ENCODE measurements around the gene DGKI. TPM values are rescaled to one million over a fixed set of nuclear protein-coding genes. Genes with fewer than 3 reads are reported as not detected.

DGKI gene
- total RNA-seq, 1 experiment from 2014 or later = 0.79 TPM

DNA sequence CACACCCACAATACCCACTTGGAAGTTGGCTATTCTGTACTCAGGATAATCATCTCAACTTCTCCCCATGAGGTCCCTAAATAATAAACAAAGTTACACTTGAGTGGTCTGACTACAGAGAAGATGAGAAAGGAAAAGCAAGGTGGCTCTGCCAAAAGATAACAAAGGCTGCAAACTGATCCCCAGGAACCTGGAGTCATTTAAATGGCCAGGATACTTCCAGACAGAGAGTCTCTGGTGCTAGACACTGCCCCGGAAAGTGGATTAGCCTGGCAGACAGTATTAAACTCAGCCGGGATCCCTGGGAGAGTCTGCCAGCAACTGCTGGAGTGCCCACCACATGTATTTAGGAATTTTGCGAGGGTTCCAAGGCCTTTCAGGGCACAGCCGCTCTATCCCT, 93.7 kb downstream of the DGKI start:
- Mint-ChIP-seq H3K36me3 (no peaks in the 10 kb centered on the region), H3K27me3 (ENCODE audit: low read depth) (no peaks in the 10 kb centered on the region), H3K4me3 (no peak overlapping the region), H3K9me3 (no peaks in the 10 kb centered on the region), H3K27ac (peak overlapping the region; percentile 69), H3K4me1 (peaks cover 55% of the 10 kb centered on the region)
- POLR2A ChIA-PET = no interaction called here
- TF ChIP-seq ELF4 (CRISPR knock-in tag; IDR thresholded peaks at IDR 0.05; ENCODE audit: low read depth) (no peak), FOXJ3 (CRISPR knock-in tag; IDR thresholded peaks at IDR 0.05; ENCODE audit: borderline replicate concordance) (no peak), PRRX2 (CRISPR knock-in tag; IDR thresholded peaks at IDR 0.05) (no peak), ZNF219 (CRISPR knock-in tag; IDR thresholded peaks at IDR 0.05; ENCODE audit: borderline replicate concordance) (no peak), HMGA2 (CRISPR knock-in tag; IDR thresholded peaks at IDR 0.05) (no peak), NFE2L1 (CRISPR knock-in tag; IDR thresholded peaks at IDR 0.05) (no peak), NR3C1 (CRISPR knock-in tag; conservative IDR thresholded peaks at IDR 0.05; ENCODE audit: low read depth) (no peak), SMAD4 (CRISPR knock-in tag; IDR thresholded peaks at IDR 0.05) (no peak)
- TF ChIP-seq, protein P1, sequence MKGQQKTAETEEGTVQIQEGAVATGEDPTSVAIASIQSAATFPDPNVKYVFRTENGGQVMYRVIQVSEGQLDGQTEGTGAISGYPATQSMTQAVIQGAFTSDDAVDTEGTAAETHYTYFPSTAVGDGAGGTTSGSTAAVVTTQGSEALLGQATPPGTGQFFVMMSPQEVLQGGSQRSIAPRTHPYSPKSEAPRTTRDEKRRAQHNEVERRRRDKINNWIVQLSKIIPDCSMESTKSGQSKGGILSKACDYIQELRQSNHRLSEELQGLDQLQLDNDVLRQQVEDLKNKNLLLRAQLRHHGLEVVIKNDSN (CRISPR knock-in tag; IDR thresholded peaks at IDR 0.05) = no peak
- TF ChIP-seq, protein P2, sequence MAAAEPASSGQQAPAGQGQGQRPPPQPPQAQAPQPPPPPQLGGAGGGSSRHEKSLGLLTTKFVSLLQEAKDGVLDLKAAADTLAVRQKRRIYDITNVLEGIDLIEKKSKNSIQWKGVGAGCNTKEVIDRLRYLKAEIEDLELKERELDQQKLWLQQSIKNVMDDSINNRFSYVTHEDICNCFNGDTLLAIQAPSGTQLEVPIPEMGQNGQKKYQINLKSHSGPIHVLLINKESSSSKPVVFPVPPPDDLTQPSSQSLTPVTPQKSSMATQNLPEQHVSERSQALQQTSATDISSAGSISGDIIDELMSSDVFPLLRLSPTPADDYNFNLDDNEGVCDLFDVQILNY (CRISPR knock-in tag; IDR thresholded peaks at IDR 0.05) = no peak
- TF ChIP-seq, protein P3, sequence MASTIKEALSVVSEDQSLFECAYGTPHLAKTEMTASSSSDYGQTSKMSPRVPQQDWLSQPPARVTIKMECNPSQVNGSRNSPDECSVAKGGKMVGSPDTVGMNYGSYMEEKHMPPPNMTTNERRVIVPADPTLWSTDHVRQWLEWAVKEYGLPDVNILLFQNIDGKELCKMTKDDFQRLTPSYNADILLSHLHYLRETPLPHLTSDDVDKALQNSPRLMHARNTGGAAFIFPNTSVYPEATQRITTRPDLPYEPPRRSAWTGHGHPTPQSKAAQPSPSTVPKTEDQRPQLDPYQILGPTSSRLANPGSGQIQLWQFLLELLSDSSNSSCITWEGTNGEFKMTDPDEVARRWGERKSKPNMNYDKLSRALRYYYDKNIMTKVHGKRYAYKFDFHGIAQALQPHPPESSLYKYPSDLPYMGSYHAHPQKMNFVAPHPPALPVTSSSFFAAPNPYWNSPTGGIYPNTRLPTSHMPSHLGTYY (CRISPR knock-in tag; IDR thresholded peaks at IDR 0.05) = no peak
- TF ChIP-seq, protein P4, sequence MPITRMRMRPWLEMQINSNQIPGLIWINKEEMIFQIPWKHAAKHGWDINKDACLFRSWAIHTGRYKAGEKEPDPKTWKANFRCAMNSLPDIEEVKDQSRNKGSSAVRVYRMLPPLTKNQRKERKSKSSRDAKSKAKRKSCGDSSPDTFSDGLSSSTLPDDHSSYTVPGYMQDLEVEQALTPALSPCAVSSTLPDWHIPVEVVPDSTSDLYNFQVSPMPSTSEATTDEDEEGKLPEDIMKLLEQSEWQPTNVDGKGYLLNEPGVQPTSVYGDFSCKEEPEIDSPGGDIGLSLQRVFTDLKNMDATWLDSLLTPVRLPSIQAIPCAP (CRISPR knock-in tag; IDR thresholded peaks at IDR 0.05) = no peak
- TF ChIP-seq, protein P5, sequence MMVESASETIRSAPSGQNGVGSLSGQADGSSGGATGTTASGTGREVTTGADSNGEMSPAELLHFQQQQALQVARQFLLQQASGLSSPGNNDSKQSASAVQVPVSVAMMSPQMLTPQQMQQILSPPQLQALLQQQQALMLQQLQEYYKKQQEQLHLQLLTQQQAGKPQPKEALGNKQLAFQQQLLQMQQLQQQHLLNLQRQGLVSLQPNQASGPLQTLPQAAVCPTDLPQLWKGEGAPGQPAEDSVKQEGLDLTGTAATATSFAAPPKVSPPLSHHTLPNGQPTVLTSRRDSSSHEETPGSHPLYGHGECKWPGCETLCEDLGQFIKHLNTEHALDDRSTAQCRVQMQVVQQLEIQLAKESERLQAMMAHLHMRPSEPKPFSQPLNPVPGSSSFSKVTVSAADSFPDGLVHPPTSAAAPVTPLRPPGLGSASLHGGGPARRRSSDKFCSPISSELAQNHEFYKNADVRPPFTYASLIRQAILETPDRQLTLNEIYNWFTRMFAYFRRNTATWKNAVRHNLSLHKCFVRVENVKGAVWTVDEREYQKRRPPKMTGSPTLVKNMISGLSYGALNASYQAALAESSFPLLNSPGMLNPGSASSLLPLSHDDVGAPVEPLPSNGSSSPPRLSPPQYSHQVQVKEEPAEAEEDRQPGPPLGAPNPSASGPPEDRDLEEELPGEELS (CRISPR knock-in tag; IDR thresholded peaks at IDR 0.05) = no peak
- ATAC-seq = peak; percentile 62
- CTCF ChIA-PET = interaction anchor here (1.2 kb wide), 1 partner anchor 97 kb away, joined by 3 read pairs; no protein-coding TSS in a partner anchor
- DNase-seq (ENCODE audit: low spot score) = no peak

DNA sequence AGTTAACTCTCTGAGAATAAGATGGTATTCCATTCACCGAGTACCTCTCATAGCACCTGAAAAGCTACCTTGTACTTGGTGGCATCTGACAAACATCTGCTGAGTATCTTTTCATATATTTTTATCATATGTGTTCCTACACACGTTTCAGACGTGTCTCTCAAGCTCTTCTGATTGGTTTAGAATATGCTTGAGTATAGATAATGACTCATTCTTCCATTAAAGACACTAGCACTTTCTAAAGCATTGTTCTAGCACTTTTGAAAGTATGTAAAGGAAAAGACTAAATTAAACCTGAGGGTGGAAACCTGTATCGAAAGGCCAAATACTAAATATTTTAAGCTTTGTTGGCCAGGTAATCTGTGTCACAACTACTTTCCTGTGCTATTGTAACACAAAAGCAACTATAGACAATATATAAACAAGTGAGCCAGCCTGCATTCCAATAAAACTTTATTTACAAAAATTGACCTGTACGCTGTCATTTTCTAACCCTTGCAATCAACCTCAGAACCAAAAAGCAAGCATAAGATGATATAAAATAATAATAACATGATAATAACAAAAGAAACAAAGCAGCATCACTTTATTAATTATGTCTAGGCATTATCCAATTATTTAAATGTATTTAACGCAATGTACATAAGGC, 95.3 kb downstream of the DGKI start:
- Mint-ChIP-seq H3K4me1 (peaks cover 71% of the 10 kb centered on the region), H3K27me3 (ENCODE audit: low read depth) (no peaks in the 10 kb centered on the region), H3K36me3 (no peaks in the 10 kb centered on the region), H3K27ac (no peak overlapping the region), H3K9me3 (no peaks in the 10 kb centered on the region), H3K4me3 (no peak overlapping the region)
- DNase-seq (ENCODE audit: low spot score) (no peak), ATAC-seq (no peak)
- POLR2A ChIA-PET = no interaction called here
- CTCF ChIA-PET = no interaction called here
- TF ChIP-seq RELA (CRISPR knock-in tag; IDR thresholded peaks at IDR 0.05; ENCODE audit: borderline replicate concordance) (no peak), ZNF671 (CRISPR knock-in tag; IDR thresholded peaks at IDR 0.05) (no peak), JAZF1 (CRISPR knock-in tag; IDR thresholded peaks at IDR 0.05) (no peak), HMGA2 (CRISPR knock-in tag; IDR thresholded peaks at IDR 0.05) (no peak), TEAD4 (CRISPR knock-in tag; IDR thresholded peaks at IDR 0.05) (no peak), FOXK1 (CRISPR knock-in tag; IDR thresholded peaks at IDR 0.05) (no peak)
- TF ChIP-seq, protein P6, sequence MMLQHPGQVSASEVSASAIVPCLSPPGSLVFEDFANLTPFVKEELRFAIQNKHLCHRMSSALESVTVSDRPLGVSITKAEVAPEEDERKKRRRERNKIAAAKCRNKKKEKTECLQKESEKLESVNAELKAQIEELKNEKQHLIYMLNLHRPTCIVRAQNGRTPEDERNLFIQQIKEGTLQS (CRISPR knock-in tag; conservative IDR thresholded peaks at IDR 0.05) = no peak
- TF ChIP-seq, protein P1 (CRISPR knock-in tag; IDR thresholded peaks at IDR 0.05) = no peak
- TF ChIP-seq, protein P7, sequence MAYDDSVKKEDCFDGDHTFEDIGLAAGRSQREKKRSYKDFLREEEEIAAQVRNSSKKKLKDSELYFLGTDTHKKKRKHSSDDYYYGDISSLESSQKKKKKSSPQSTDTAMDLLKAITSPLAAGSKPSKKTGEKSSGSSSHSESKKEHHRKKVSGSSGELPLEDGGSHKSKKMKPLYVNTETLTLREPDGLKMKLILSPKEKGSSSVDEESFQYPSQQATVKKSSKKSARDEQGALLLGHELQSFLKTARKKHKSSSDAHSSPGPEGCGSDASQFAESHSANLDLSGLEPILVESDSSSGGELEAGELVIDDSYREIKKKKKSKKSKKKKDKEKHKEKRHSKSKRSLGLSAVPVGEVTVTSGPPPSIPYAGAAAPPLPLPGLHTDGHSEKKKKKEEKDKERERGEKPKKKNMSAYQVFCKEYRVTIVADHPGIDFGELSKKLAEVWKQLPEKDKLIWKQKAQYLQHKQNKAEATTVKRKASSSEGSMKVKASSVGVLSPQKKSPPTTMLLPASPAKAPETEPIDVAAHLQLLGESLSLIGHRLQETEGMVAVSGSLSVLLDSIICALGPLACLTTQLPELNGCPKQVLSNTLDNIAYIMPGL (CRISPR knock-in tag; IDR thresholded peaks at IDR 0.05) = no peak
- TF ChIP-seq, protein P8, sequence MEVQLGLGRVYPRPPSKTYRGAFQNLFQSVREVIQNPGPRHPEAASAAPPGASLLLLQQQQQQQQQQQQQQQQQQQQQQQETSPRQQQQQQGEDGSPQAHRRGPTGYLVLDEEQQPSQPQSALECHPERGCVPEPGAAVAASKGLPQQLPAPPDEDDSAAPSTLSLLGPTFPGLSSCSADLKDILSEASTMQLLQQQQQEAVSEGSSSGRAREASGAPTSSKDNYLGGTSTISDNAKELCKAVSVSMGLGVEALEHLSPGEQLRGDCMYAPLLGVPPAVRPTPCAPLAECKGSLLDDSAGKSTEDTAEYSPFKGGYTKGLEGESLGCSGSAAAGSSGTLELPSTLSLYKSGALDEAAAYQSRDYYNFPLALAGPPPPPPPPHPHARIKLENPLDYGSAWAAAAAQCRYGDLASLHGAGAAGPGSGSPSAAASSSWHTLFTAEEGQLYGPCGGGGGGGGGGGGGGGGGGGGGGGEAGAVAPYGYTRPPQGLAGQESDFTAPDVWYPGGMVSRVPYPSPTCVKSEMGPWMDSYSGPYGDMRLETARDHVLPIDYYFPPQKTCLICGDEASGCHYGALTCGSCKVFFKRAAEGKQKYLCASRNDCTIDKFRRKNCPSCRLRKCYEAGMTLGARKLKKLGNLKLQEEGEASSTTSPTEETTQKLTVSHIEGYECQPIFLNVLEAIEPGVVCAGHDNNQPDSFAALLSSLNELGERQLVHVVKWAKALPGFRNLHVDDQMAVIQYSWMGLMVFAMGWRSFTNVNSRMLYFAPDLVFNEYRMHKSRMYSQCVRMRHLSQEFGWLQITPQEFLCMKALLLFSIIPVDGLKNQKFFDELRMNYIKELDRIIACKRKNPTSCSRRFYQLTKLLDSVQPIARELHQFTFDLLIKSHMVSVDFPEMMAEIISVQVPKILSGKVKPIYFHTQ (CRISPR knock-in tag; IDR thresholded peaks at IDR 0.05) = no peak
